HTERT RPE-1 (cell line): ENCODE results near the gene FCRL5.
"Not testable (repeated sequence)": the region's sequence is repeated elsewhere in the genome, so short reads cannot be mapped to it uniquely, and the experiment has no call there.

Experiments
- in situ Hi-C: fragments of 300-500 bp; cut with MboI; formaldehyde crosslinking; loops from 4 replicates; pipeline ENCODE4 v1.14.3; 2020; ENCODE audit warnings: low sequenced_read_pairs

Gene FCRL5

DNA sequence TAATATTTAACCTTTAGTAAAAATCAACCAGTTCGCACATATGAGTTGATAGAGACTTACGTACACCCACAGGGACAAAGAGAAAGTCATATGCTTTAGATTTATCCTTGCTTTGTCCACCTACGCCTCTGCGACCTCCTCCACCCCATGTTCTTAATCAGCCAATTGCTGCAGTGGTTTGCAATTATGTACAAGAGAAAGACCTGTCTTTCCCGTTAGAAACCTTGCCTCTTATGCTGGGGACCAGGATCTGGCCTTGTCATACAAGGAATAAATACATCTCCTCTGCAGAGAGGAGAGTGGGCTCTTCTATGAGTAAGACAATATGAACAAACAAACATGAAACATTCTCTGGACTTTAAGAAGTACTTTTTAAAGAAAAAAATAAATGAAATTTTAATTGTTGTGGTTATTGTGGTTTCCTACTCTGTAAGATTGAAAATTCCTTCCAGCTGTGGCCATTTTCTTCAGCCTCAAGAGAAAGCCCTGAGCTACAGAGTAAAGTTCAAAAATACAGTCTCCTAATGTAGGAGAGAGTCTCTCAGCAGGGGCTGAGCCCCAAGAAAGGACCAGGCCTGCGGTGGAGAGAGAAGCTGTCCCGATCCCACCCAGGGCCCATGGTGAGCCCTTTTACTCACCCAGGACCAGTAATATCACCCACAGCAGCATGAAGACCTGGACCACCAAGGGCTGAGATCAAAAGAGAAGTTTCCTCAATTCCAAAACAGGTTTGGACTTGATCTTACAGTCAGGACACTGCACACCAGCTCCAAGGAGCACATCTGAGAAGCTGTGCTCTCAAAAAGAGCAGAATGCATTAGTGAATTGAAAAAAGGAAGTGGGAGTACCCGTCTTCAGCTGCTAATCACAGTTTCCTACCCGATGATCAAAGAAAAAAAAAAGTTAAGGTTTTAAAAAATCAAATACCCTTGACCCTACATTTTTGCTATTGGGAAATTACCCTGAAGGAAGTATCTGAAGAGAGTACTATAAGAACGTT is at the start of gene FCRL5:
TSS of gene FCRL5 (minus strand) at position 822 of the 1,000 bp plus-strand sequence. CDS start at position 669, 153 bp downstream.
- in situ Hi-C loops: no loop called here

DNA sequence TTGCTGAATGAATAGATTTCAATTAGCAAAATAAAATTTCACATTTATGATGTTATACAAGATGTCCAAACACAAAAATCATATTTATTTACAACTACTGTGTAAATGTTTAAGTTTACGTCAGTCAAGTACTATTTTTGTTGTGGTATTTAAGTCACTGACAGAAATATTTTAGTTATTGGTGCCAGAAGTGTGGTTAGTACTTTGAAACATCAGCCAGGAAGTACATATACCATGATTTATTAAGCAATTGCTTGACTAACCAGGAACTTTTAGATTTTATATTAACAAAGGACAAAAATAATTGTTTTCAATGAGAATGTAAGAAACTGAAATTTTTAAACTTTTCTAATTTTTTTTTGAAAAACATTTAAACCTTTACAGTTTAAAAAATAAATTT is 47.9 kb upstream of the FCRL5 start:
- in situ Hi-C loops: no loop called here

DNA sequence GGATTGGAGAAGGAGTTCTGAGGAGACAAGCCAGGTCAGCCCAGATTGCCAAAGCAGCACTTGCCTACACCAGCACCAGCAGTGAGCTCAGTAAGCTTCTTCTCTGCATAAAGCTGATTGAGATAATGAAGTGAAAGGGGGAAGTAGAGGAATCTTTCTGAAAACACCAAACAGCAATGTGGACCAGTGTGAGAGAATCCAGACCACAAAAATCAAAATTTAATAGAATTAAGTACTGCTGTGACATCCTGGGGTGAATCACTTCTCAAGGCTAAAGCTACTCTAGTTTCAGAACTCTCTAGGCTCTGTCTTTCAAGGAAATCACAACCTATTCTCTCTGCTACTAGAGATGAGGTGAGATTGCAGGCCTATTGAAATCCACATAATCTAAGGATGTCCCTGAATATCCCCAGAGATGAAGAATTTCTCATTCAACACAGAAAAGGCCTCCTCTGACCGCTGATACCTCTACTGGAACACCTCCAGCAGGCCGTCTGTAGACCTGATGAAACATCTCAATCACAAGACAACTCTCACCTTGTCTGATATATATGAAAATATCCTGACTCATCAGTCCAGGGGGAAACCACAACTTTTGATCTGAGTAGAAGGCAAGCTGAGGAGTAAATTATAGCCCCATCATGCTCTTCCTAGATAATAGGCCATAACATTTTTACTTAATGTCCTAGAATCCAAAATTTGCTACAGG is 45.8 kb upstream of the FCRL5 start, which contains the start of gene FCRL4:
TSS of gene FCRL4 (minus strand) at position 127 of the 709 bp plus-strand sequence. CDS start 141 bp downstream, outside the sequence.
- in situ Hi-C loops: no loop called here

DNA sequence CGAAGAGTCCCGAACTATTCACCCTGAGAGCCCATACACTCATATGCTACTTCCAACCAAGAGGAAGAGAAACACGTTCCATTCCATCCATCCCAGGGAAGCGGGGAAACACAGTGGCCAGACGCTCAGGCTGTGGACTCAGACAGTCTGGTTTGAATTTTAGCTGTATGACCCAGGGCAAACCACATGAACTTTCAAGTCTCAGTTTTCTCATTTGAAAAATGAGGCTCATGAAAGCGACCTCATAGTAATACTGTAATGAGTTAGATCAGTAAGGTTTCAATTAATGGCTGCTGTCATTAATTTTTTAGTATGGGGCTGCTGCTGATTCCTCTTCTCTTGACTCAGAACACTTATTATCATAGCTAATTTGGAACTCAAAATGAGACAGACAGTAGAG is 44.1 kb upstream of the FCRL5 start:
- in situ Hi-C loops: no loop called here

DNA sequence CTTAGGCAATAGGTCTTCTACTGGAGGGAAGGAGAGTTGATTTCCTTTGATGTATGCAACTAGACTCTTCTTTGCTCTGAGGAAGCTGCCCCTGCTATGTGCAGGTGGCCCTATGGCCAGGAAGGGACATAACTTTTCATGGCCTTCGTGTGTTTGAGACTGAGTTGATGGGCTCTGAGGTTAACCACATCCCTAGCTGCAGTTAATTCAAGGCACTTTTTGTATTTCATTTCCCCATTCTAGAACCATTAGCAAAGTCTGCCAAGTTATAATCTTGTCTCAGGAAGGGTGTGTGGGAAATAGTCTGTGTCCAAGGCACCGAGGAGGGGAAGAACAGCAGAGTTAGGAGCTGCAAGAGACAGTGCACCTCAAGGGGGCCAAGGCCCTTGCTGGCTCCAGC is 43.0 kb upstream of the FCRL5 start:
- in situ Hi-C loops: no loop called here

DNA sequence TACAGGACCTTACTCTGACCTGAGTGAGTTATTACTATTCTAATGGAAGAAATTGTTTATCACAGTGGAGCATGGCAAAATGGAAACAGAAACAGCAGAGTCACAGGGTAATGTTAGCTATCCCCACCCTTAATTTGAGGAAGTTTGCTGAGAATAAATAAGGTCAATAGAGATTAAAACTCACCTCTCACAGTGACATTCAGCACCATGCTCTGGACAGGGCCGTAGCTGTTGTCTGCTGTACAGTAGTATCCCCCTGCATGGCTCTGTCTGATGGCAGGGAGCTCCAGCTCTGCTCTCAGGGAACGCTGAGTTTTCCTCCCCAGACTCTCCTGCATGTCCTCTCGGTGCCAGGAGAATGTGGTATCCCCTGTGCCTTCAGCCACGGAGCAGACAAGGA is 33.7 kb upstream of the FCRL5 start:
- in situ Hi-C loops: no loop called here

DNA sequence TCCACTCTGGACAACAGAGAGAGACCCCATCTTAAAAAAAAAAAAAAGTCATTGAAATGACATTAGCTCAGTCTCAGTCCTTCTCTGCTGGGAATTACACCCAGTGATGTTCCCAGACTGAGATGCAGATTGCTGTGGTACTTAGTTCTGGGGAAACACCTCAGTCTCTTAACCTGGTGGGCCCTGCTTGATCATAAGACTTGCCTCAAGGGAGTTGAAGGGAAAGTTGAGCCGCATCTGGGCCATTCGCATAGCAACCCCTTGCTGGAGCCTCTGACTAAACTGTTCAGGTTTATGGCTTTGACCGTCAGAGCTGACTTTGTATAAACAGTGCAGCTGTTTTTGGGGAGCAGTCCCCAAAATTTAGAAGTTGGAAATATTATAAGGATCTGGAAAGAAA is 32.2 kb upstream of the FCRL5 start:
- in situ Hi-C loops: no loop called here

DNA sequence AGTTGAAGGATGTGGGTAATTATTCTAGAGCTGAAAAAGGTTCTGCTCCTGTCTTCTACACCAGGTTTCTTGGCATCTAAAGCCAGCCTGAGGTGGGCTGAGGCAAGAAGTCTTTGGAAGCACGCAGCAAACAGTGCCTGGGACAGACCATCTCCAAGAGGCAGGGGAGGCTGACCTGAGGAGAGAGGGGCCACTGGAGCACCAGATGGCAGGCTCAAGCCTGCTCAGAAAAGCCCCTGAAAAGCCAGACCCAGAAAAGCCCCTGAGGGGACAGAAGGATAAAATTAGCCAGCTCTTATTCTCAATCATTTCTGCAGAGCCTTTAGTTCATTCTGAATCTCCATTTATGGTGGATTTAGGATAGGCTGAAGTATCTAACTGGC is 28.5 kb upstream of the FCRL5 start:
- in situ Hi-C loops: no loop called here

DNA sequence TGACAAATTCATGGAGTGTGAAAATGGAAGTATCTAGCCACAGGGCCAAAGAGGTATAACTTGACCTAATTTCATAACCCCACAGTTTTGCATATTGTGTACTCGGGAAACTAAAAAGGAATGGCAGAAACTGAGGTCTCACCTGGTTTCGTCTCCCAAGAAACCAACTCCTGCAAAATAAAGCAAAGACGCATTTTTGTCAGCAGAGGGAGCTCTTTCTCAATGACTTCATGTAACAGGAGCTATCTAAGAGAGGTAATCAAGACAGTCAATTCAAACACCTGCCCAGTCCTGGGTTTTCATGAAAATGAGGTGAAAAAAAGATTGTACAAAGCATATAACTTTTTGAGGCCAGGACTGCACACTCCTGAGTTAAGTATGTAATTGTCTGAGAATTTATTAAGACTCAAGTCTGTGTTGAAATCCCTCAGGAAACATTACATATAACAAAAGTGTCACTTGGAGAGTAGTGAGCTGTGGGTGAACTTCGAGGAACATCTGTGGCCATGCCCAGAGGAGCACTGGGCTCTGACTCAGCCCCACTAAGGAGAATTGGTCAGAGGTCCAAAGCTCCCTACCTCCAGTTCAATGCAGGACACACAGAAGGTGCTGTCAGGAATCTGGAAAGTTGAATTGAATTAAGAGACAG is 28.0 kb upstream of the FCRL5 start:
- in situ Hi-C loops: no loop called here

DNA sequence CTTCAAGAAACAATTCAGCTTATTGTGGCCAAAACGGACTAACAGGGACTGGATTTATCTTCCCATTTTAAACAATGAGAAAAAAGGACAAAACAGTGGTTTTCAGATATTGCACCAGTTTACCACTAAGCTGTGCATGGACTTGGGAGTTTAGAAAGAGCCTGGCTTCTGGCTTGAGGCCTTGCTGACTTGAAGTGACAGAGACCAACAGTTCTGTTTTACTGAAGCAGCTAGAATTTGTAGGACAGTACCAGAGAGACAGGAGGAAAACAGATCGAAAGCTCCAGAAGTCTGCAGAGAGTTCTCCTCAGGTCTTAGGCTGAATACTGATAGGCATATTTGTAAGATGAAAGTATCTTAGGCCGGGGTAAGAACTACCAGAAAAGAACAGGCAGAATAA is 25.1 kb upstream of the FCRL5 start:
- in situ Hi-C loops: no loop called here

DNA sequence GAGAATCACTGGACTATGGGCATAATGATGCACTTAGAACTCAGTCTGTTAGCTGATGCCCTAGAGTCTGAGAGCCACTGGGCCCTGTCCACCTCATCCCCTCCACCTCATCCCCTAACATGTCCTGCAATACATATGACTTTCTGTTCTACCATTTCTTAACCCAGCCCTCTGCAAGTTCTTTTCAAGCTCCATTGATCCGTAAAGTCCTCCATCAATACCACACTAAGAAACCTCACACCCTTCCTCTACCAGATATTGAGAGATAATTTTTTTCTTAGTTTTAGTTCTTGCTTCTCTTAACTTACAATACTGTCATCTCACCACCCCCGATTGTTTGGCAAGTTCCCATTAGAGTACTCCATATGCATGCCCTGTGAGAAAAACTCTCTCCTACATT is 23.4 kb upstream of the FCRL5 start:
- in situ Hi-C loops: no loop called here

DNA sequence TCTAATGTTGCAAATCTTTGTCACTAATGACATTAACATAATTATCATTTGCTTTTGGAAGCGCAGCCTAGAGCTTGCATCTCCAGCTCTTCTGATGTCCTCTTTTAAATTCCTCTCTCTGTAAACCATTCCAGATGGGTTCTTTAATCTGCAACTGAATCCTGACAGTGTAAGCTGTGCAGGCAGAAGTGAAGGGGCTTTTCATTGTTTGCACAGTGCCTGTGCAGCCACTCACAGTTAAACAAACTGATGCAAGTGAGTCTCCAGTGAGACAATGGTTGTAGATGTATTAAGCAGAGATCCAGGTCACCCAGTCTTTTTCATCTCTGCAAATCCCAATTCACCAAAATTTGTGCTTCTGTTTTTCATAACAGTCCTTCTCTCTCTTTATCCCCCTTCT is 22.5 kb upstream of the FCRL5 start:
- in situ Hi-C loops: no loop called here

DNA sequence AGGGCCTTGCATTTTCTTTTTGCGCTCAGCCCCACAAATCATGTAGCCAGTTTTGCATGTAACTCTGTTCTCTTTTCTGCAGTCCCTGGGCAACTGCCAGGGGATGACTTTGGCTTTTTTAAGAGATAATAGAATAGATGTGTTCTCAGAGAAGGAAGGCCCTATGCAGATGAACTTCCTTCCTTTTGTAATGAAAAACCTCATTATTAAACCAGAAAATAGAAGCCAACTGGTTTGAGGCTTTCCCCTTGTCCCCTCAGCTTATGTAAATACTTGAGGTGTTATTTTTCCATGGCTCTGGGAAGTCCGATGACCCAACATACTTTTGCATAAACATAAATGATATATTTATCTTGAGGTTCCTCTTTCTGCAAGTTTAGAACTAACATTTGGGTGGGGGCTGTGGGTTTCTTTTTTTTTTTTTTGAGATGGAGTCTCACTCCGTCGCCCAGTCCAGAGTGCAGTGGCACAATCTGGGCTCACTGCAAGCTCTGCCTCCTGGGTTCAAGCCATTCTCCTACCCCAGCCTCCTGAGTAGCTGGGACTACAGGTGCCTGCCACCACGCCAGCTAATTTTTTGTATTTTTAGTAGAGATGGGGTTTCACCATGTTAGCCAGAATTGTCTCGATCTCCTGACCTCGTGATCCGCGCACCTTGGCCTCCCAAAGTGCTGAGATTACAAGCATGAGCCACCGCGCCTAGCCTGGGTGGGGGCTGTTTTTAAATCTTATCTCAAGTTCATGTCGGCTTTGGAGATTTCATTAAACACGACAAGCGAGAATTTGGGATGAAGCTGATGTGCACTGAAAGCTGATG is 14.4 kb upstream of the FCRL5 start:
- in situ Hi-C loops: no loop called here

DNA sequence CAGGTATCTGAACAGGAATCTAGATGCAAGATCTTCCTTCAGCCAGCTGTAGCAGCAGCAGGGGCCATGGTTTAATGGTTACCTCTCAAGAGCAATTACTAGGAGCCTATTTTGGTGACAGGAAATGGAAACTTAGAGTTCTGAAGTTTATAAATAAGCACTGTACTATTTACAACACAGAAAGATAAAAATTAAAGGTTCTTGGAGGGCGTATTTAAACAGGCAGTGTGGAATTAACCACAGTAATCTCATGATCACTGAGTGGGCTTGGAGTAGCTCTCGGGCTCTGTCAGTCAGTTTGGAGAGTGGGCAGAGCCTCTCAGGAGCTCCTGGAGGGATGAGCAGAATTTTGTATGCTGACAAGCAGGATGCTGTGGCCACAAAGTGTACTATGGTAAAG is 10.2 kb upstream of the FCRL5 start:
- in situ Hi-C loops: no loop called here

DNA sequence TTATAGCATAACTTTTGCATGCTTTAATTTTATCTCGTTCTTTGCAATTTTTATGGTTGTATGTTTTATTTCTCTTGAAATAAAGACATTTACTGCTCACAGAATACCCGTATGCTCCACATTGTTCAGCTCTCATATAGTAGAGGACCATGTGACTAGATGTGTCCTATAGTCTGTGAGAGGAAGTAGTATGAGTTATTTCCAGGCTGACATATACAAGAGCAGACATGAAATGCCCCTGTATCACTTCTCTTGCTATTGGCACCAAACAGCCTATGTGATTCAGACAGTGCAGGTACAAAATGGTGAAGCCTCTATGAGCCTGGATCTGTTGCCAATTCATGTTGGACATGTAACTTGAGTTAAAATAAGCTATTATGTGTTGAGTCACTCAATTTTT is 5.8 kb upstream of the FCRL5 start:
- in situ Hi-C loops: no loop called here

DNA sequence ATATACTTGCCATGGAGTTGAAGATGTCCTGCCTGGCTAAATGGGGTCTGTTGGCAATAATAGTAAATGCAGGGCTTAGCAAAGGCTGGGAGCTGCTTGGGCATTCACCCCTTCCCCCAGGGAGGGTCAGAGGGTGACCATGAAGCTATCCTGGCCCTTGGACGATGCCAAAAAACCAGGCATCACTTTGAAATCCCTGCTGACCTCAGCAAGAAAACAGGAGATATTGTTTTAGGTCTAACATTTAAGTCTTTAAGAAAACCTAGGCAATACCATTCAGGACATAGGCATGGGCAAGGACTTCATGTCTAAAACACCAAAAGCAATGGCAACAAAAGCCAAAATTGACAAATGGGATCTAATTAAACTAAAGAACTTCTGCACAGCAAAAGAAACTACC is 4.2 kb downstream of the FCRL5 start:
- in situ Hi-C loops: not testable (repeated sequence)

DNA sequence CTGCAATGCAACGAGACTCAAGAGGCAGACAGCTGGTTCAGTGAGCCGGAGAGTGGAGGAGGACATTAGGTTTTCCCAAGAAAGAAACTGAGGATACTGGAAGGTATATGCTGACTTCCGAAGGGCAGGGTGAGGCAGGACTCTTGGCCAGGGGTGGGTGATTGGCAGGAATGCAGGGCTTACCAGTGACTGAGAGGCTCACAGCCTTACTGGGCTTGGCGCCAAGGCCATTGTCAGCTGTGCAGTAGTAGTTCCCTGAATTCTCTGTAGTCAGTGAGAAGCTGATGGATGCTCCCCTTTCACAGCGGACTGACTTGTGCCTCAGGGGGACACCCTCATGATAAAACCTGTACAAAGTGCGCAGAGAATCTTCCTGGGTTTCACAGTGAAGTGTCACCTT is 9.6 kb downstream of the FCRL5 start:
- in situ Hi-C loops: no loop called here

DNA sequence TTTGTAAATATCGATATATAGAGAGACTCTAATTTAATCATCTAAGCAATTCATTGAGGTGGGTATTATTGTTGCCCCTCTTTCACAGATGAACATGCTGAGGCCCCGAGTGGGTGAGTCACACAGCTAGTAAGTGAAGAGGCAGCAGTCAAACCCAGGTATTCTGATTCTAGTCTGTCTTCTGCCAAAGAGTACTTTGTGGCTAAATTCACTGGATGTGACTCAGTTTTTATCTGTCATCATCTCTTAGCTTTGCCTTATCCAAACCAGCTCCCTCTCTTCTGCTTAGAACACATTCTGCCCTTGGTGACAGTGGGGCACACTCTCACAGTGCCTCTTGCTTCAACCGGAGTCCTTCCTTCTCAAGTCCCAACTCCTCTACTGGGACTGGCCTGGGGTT is 11.5 kb downstream of the FCRL5 start:
- in situ Hi-C loops: no loop called here

DNA sequence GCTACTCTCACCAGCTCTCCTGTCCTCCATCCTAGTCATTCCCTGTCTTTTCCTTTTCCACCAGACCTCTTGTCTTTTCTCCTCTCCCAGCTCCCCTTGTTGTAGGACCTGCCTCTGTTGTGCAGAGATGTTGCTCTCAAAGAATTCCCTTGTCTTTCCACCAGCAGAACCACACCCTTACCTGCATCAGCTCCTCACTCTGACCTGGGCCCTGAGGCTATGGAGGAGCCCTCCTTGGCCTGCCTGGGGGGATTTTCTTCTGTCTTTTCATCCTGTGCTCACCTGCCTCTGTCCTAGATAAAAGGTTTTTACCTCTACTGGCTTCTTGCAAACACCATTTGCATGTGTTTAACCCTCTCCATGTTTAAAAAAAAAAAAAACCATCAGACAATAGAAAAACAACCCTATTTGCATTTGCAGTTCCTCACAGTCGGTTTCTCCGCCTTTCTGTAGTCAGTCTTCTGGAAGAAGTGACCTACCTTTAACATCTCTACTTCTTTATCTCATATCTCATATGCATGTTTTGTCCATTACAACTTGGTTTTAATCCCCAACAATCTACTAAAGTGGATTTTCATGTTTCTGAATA is 12.1 kb downstream of the FCRL5 start:
- in situ Hi-C loops: no loop called here

DNA sequence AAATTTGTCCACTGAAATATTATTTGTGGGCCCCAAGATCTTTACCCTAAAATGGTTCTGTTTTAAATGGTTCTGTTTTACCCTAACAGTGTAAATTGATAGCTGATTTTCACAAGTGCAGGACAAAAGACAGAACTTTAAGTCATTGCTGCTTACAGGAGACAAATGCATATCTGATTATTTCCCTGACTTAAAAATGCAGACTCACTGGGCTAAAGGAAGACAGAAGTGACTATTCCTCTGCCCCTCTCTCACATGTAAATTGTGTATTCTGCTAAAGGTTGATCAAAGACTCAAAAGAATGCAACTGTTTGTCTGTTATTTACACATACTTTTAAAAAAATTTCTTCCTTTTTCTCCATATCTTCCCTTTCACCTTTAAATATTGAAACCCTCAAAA is 12.7 kb downstream of the FCRL5 start:
- in situ Hi-C loops: no loop called here
